Activated gamma-delta T cell treated with Interleukin-2 at 50 U/mL for 16 hours (primary cell): ENCODE results near the gene APC2.
"Not testable (repeated sequence)": the region's sequence is repeated elsewhere in the genome, so short reads cannot be mapped to it uniquely, and the experiment has no call there.

Experiments used
- DNase-seq: peaks from one replicate; pipeline ENCODE4 v3.0.0-alpha.2; 2020

The APC2 gene

GRCh38 chr19:1497578-1498235, 47.8 kb downstream of the APC2 start:
- DNase-seq: no peak

GRCh38 chr19:1499231-1499630, 49.3 kb downstream of the APC2 start:
- not testable (repeated sequence) for DNase-seq

- no peak for DNase-seq
Measured at GRCh38 chr19:1501200-1501595, 51.3 kb downstream of the APC2 start.

- DNase-seq: no peak
Measured at GRCh38 chr19:1502433-1503088, 52.6 kb downstream of the APC2 start.

GRCh38 chr19:1503089-1503924, 53.4 kb downstream of the APC2 start:
- DNase-seq: peak; percentile 55

GRCh38 chr19:1503925-1504773, 54.2 kb downstream of the APC2 start:
- no peak for DNase-seq

GRCh38 chr19:1505012-1505411, 55.1 kb downstream of the APC2 start:
- no peak for DNase-seq

GRCh38 chr19:1505991-1506881, 56.3 kb downstream of the APC2 start:
- DNase-seq: no peak

- no peak for DNase-seq
Measured at GRCh38 chr19:1507192-1507660, 57.3 kb downstream of the APC2 start.

GRCh38 chr19:1507763-1508506, 58.0 kb downstream of the APC2 start:
- peak; percentile 87 for DNase-seq

- no peak for DNase-seq
Measured at GRCh38 chr19:1508507-1508856, 58.6 kb downstream of the APC2 start.

- no peak for DNase-seq
Measured at GRCh38 chr19:1509602-1510441, 59.9 kb downstream of the APC2 start.

GRCh38 chr19:1510442-1510806, 60.5 kb downstream of the APC2 start:
- DNase-seq: no peak

GRCh38 chr19:1510807-1511206, 60.9 kb downstream of the APC2 start:
- DNase-seq: no peak

GRCh38 chr19:1511318-1512317, 61.7 kb downstream of the APC2 start:
- no peak for DNase-seq

GRCh38 chr19:1512671-1513498, 63.0 kb downstream of the APC2 start, which contains the start of gene ADAMTSL5:
Gene ADAMTSL5 (minus strand): TSS chr19:1513019. CDS start chr19:1510943, 2,076 bp downstream.
- DNase-seq: peak; percentile 50

GRCh38 chr19:1513499-1514294, 63.8 kb downstream of the APC2 start:
- DNase-seq: peak; percentile 62
